Pericardium fibroblast (primary cell): ENCODE data around the gene PRRX2. TPM values are rescaled to one million over a fixed set of nuclear protein-coding genes. Genes with fewer than 3 reads are reported as not detected.

Experiments
- total RNA-seq: library from RNA; depleted of rRNA; stranded (reverse); fragments of >200 nt; gene quantifications from 2 replicates; pipeline ENCODE4 v1.2.3, GENCODE V29; 2015

Gene PRRX2
- total RNA-seq: 4.8 and 14.3 TPM in 2 replicates

GRCh38 chr9:129665389-129665775 lies at the start of gene PRRX2:
PRRX2 (plus strand) TSS chr9:129665647; CDS start chr9:129665868, 221 bp downstream.

GRCh38 chr9:129620669-129621295 lies 44.7 kb upstream of the PRRX2 start, which contains the start of gene C9orf50:
C9orf50 (minus strand) TSS chr9:129621101; CDS start chr9:129620574, 527 bp downstream.

GRCh38 chr9:129626079-129626624 lies 39.3 kb upstream of the PRRX2 start, which contains the start of gene NTMT1:
NTMT1 (plus strand) TSS chr9:129626163; CDS start chr9:129632704, 6,541 bp downstream.

GRCh38 chr9:129641750-129642585 lies 23.5 kb upstream of the PRRX2 start, which contains the start of gene ASB6:
ASB6 (minus strand) TSS chr9:129642151; CDS start chr9:129641999, 152 bp downstream.

GRCh38 chr9:129752900-129753729 lies 87.7 kb downstream of the PRRX2 start, which contains the start of gene PTGES:
PTGES (minus strand) TSS chr9:129753042; CDS start chr9:129753012, 30 bp downstream.

Other genes starting within 250 kb of the PRRX2 start
- gene C9orf50, start 44.5 kb upstream of the PRRX2 start, total RNA-seq: not detected in 2 replicates
- 26.1 and 27.9 TPM in 2 replicates for gene NTMT1, start 39.5 kb upstream of the PRRX2 start, total RNA-seq
- 15.1 and 15.2 TPM in 2 replicates for gene ASB6, start 23.5 kb upstream of the PRRX2 start, total RNA-seq
- 13.8 and 15.5 TPM in 2 replicates for gene PTGES, start 87.4 kb downstream of the PRRX2 start, total RNA-seq
- 20.0 and 23.9 TPM in 2 replicates for gene TOR1B, start 137.5 kb downstream of the PRRX2 start, total RNA-seq
- 53.1 and 56.8 TPM in 2 replicates for gene TOR1A, start 158.5 kb downstream of the PRRX2 start, total RNA-seq
- gene C9orf78, start 169.6 kb downstream of the PRRX2 start, total RNA-seq: 35.2 and 40.5 TPM in 2 replicates
- 8.1 and 15.2 TPM in 2 replicates for gene USP20, start 169.8 kb downstream of the PRRX2 start, total RNA-seq